ENCODE results near the gene CCDC107.
"Not testable (repeated sequence)": the region's sequence is repeated elsewhere in the genome, so short reads cannot be mapped to it uniquely, and the experiment has no call there.

The CCDC107 gene

DNA sequence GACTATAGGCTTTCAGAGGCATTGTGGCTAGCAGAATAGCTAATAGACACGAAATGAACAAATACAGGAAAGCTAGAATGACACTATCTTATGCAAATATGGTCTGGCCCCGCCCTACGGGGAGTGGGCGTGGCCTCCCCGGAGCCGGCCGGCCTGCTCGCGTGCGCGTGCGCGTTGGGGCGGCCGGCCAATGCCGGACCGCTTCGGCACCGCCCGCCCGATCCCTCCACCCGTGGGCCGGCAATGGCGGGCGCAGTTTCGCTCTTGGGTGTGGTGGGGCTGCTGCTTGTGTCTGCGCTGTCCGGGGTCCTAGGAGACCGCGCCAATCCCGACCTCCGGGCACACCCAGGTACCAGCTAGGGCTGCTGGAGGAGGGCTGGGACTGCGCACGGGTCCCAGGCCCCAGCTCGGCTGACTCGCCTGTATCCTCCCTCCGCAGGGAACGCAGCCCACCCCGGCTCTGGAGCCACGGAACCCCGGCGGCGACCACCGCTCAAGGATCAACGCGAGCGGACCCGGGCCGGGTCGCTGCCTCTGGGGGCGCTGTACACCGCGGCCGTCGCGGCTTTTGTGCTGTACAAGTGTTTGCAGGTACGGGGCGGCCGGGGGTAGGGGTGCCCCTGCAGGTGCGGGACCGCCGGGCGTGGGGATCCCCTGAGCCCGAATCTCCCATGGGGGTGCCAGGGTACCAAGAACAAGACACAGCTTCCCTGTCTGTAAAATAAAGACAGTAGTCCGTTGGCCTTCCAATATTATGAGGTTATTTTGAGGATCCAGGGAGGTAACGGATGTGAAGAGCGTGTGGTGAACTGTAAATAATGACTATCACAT is at the start of gene CCDC107:
Gene CCDC107 (plus strand): TSS at position 156 of the 831 bp plus-strand sequence. CDS start 88 bp downstream, at position 244.
- peak; percentile 58 to 77 for DNase-seq (ENCODE audit: low read depth in 2 of 2)

- no peak for DNase-seq (ENCODE audit: low read depth in 2 of 2)
These were observed 48.9 kb upstream of the CCDC107 start for GRCh38 chr9:35609001-35609819.

- no peak for DNase-seq (ENCODE audit: low read depth in 2 of 2)
These were observed 48.3 kb upstream of the CCDC107 start for GRCh38 chr9:35609820-35610163.

- DNase-seq (ENCODE audit: low read depth in 2 of 2): peak; percentile 26 to 49
These were observed 46.8 kb upstream of the CCDC107 start for GRCh38 chr9:35611230-35611797.

DNA sequence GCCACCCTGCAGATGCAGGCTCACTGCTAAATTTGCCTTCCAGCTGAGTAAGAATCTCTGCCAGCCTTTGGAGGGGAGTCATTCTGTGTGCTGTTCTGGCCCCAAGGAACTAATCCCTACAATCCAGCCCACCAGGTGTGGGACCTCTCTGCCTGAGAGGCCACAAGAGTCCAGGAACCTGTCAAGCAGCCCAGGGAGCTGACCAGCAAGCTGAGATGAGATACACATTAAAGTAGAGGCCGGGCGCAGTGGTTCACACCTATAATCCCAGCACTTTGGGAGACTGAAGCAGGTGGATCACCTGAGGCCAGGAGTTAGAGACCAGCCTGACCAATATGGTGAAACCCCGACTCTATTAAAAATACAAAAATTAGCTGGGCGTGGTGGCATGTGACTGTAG is 46.0 kb upstream of the CCDC107 start:
- not testable (repeated sequence) for DNase-seq (ENCODE audit: low read depth in 2 of 2)

DNA sequence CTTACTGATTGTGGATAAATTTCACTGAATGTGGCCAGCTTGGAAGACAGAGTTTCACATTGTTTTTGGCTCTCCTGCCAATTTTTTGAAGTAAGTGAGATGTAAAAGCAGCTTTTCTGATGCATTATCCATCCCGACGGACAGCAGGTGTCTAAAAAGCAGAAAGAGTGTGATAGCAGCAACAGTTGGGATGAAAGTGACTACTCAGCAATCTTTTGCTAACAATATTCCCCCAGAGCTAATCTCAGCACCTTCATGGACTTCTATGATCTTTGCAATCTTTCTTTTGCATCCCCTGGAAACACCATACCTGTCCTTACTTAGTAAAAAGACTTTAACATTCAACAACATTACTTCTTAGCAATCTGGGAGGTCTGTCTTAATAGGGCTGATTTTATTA is 45.2 kb upstream of the CCDC107 start:
- DNase-seq (ENCODE audit: low read depth in 2 of 2): no peak

DNA sequence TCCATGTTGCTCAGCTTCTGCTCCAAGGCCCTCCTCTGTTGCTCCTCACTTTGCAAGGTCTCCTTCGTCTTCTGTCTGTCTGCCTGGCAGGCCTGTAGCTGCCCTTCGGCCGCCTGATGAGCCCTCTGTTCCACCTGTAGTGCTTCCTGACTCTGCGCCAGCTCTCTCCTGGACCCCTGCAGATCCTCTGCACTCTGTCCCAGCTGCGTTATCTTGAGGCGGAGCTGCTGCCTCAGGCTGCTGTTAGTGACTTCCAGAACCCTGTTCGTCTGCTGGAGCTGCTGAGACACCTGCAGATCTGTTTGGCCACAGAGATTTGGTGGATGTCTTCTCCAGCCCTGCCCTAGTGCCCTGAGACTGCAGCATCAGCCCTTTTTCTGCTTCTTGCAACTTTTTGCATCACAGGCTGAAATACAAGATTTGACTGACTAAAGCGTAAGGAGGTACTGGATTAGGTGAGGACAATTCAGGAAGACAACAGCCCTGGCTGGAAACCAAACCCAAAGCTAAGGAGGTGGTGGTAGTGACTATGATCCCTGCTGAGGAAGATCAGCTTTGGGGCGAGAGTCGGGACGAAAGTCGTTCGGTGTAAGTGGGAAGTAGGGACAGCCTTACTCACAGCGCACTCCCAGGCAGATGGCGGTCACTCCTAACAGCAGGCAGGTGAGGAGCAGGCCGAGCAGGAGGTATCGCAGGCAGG is 42.0 kb upstream of the CCDC107 start:
- no peak for DNase-seq (ENCODE audit: low read depth in 2 of 2)

DNA sequence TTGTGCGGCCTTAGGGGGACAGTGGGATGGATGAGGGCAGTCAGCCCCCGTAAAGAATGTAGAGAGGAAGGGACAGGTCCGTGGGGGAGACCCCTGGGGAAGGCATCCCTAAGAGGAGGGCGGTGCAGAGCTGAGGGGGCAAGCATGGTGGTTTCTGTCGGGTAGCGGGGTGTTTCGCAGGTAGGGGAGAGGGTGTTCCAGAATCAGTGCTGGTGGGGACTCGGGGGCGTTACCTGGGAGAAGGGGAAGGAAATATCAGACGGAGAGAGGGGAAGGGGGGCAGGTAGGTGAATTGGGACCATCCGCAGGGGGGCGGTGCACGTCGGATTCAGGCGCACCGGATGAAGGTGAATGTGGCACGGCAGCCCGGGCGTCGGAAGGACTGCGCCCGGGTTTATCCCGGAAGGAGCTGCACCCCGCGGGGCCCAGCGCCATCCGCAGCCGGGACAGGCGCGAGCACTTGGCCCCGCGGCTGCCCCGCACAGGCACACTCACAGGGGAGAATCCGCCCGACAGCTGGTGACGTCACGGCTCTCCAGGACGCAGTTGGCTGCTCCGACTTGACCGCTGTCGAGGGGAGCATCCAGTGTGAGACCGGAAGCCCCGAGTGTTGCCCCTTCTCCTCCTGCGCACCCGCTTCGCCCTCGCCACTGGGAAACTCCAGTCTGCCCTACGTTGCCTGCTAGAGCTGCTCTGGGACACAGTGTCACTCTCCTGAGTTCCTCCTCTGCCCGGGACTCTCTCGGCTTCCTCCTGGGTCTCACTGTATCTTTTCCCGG is 41.2 kb upstream of the CCDC107 start:
- peak; percentile 44 to 68 for DNase-seq (ENCODE audit: low read depth in 2 of 2)

- DNase-seq (ENCODE audit: low read depth in 2 of 2): no peak
These were observed 40.5 kb upstream of the CCDC107 start for GRCh38 chr9:35617548-35617947.

DNA sequence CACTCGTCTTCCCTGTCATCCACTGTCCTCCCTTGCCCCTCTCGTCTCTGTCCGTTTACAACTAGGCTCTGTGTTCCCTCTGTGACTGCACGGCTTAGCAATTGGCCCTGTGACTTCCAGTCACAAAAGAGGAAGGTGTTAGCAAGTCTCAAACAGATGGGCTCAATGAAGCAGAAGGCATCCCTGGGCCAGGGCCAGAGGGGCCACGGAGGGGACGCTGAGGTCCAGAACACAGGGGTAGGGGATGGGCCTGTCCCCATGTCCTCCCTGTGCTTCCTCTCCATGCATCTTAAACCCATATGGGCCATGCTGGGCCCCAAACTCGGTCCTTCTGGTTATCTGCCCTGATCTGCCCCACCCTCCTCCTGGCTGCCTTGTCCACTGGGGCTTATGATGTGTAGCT is 39.8 kb upstream of the CCDC107 start, which contains the start of gene CD72:
Gene CD72 (minus strand): TSS at position 89 of the 403 bp plus-strand sequence. CDS start 110 bp downstream, outside the sequence.
- no peak for DNase-seq (ENCODE audit: low read depth in 2 of 2)

DNA sequence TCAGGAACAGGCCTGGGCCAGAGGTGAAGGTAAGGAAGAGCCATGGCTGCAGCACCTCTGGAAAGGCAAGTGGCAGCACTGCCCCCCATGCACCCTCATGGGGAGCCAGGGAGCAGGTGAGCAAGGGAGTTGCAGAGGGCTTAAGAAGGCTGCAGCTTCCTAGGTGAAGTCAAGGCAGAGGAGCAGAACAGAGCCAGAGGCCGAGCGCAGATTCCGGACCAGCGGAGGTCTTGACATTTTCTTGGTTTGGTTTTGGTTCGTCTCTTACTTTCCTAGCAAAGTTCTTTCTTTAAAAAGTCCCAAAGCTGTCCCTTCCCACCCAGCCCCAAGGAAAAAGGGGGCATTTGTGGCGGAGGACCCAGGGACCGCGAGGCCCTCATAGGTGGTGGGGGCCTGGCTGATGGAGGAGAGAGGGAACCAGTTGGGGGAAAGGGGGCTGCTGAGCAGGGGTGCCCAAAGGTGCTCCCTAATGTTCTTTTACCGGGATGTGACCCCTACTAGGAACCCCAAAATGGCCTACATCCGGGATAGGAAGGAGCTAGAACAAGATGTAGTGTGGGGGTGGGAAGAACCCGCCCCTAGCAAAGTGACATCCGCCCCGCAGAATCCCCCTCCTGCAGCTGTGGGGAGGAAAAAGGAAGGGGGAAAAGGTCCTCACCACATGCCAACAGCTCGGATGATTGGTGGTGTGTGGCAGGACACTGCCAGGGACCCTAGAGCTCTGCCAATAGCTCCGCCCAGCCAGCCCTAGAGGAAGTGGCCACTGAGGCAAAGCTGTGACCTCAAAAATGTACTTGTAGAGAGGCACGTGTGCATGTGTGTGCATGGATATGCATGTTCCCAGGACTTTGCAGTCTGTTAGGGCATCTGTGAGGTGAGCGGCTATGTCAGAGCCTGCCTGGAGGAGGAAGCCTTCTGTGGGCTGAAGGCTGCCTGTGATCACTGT is 39.0 kb upstream of the CCDC107 start:
- peak; percentile 38 for DNase-seq (ENCODE audit: low read depth in 2 of 2)

DNA sequence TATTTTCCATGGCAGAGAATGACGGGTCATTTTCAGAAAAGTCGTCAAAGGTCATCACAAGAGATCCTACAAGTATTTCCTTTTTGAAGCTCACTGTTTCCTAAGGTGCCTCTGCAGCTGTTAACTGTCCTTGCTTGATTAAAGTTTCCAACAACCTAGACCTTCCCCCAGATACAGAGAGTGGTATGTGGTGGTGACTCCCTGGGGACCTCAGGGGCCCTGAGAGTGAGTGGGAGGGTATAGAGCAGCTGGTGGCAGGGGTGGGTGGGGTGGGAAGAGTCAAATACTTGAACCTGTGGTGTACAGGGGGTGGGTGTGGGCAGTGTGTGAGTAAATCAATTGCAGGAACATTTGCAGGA is 38.3 kb upstream of the CCDC107 start:
- DNase-seq (ENCODE audit: low read depth in 2 of 2): peak in 1 of 2 donors; percentile 45

- no peak for DNase-seq (ENCODE audit: low read depth in 2 of 2)
These were observed 30.5 kb upstream of the CCDC107 start for GRCh38 chr9:35627575-35627974.

GRCh38 chr9:35628389-35628991 is 29.6 kb upstream of the CCDC107 start:
- no peak for DNase-seq (ENCODE audit: low read depth in 2 of 2)

DNA sequence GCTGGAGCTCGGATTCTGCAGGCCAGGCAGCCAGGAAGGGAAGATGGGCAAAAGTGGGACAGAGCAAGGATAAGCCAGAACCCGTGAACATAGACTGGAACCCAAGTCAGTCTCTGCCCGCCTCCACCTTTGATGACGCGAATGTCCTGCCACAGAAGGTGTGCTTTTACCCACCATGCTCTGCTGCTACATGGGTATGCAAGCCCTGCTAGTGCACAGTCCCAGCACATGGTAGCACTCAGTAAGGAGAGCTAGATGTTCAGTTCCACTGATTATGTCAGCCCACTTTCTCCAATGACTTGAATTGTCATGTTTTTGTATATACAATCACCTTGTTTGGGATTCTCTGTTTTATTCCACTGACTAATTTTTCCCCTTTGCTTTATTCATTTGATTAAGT is 28.5 kb upstream of the CCDC107 start:
- no peak for DNase-seq (ENCODE audit: low read depth in 2 of 2)

DNA sequence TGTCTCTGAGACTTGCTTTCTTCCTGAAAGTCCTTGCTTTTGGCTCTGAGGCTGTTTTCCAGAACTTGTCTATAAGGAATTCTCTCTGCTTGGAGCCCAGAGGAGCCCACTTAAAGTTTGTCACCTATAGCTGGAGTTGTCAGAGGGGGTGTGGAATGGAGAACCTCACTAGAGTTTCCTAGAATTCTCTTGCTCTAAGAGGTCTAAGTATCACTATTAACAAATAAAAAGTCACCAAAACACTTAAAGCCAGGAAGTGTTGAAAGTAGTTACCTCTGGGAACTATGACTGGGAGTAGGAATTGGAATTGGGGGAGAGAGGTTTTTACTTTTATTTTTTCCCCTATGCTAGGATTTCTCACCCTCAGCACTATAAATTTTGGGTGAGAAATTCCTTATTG is 22.4 kb upstream of the CCDC107 start:
- DNase-seq (ENCODE audit: low read depth in 2 of 2): no peak

GRCh38 chr9:35636135-35636876 is 21.8 kb upstream of the CCDC107 start:
- DNase-seq (ENCODE audit: low read depth in 2 of 2): no peak

GRCh38 chr9:35636877-35637246 is 21.2 kb upstream of the CCDC107 start:
- not testable (repeated sequence) for DNase-seq (ENCODE audit: low read depth in 2 of 2)

- not testable (repeated sequence) for DNase-seq (ENCODE audit: low read depth in 2 of 2)
These were observed 20.6 kb upstream of the CCDC107 start for GRCh38 chr9:35637427-35637955.

Measured in stimulated activated CD8-positive, alpha-beta memory T cell treated with anti-CD3 and anti-CD28 coated beads, Interleukin-7, amount 100 ng/mL, for 4 hours (primary cell).